C4-2B (cell line): ENCODE measurements around the gene FGD2.

Experiments used
- H3K27ac ChIP-seq: fragments of 450-650 bp; 2 replicates; pipeline ENCODE4 v1.5.1; 2017
- ZFX ChIP-seq: fragments of 450-650 bp; IDR thresholded peaks from 2 replicates; pipeline ENCODE4 v1.6.1; 2017
- TF ChIP-seq, protein P1 (sequence below): fragments of 450-650 bp; conservative IDR thresholded peaks from 2 replicates; pipeline ENCODE4 v1.5.1; 2017; ENCODE audit warnings: mild to moderate bottlenecking

Gene FGD2

DNA sequence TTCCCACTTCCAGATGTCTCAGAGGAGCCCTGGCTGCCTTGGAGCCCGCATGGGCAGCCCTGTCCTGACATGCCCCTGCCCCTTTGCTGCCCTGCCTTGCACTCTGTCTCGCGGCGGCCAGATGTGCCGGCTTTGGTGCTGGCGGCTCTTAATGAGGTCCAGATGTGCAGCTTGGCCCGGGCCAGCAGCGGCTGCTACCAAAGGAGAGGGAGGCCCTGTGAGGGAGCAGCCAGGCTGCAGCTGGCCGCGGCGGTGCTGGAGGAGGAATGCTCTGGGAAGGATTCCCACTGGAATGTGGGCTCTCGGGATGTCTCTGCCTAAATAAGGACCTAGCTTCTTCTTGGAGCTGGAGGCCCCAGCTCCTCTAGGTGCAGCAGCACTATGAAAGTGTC is 72.4 kb downstream of the FGD2 start:
- TF ChIP-seq, protein P1, sequence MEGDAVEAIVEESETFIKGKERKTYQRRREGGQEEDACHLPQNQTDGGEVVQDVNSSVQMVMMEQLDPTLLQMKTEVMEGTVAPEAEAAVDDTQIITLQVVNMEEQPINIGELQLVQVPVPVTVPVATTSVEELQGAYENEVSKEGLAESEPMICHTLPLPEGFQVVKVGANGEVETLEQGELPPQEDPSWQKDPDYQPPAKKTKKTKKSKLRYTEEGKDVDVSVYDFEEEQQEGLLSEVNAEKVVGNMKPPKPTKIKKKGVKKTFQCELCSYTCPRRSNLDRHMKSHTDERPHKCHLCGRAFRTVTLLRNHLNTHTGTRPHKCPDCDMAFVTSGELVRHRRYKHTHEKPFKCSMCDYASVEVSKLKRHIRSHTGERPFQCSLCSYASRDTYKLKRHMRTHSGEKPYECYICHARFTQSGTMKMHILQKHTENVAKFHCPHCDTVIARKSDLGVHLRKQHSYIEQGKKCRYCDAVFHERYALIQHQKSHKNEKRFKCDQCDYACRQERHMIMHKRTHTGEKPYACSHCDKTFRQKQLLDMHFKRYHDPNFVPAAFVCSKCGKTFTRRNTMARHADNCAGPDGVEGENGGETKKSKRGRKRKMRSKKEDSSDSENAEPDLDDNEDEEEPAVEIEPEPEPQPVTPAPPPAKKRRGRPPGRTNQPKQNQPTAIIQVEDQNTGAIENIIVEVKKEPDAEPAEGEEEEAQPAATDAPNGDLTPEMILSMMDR: no peak
- TF ChIP-seq ZFX: no peak

More for the DNA sequence above, 72.4 kb downstream of the FGD2 start:
- no peak overlapping the region for H3K27ac ChIP-seq
